Sigmoid colon (tissue), 4 donors: ENCODE results near the gene HYAL4.

ENCODE experiments used
- POLR2A ChIP-seq, 2 donors: fragments of 450-650 bp; IDR thresholded peaks; one replicate each; pipeline ENCODE4 v1.6.1; 2016; ENCODE audit warnings: antibody characterized with exemption in 2 of 2, mild to moderate bottlenecking in 2 of 2, moderate library complexity in 2 of 2
- POLR2AphosphoS5 ChIP-seq, 4 donors: sonication (generic); formaldehyde crosslinking; IDR thresholded peaks; one replicate each; pipeline ENCODE4 v1.6.1; 2017; ENCODE audit warnings: antibody characterized with exemption in 4 of 4
- TF ChIP-seq, protein P1 (sequence below), 4 experiments: fragments of 450-650 bp in 3 of 4; fragments of 200-600 bp in 1 of 4; IDR thresholded peaks; one replicate each; pipeline ENCODE4 v1.5.1; 2016 to 2019; ENCODE audit warnings: antibody characterized with exemption in 4 of 4, mild to moderate bottlenecking in 3 of 4, moderate library complexity in 2 of 4

DNA sequence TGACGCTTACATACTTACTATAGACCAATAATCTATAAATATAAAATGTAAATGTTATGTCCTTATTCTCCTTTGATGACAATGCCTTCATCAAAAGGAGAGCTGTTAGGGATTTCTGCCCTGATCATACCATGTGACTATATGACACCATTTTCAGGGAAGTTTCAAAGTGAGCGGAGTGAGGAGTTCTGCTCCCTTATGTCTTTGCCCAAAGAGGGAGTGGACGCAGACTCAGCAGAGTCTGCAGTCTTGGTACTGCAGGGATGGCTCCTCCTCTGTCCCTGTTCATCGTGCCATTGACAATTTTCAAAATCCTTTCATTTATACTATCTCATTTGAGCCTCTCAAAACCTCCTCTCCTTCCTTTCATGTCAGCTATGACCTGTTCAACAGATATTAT, 27.9 kb downstream of the HYAL4 start:
- TF ChIP-seq, protein P1, sequence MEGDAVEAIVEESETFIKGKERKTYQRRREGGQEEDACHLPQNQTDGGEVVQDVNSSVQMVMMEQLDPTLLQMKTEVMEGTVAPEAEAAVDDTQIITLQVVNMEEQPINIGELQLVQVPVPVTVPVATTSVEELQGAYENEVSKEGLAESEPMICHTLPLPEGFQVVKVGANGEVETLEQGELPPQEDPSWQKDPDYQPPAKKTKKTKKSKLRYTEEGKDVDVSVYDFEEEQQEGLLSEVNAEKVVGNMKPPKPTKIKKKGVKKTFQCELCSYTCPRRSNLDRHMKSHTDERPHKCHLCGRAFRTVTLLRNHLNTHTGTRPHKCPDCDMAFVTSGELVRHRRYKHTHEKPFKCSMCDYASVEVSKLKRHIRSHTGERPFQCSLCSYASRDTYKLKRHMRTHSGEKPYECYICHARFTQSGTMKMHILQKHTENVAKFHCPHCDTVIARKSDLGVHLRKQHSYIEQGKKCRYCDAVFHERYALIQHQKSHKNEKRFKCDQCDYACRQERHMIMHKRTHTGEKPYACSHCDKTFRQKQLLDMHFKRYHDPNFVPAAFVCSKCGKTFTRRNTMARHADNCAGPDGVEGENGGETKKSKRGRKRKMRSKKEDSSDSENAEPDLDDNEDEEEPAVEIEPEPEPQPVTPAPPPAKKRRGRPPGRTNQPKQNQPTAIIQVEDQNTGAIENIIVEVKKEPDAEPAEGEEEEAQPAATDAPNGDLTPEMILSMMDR (IDR thresholded peaks at IDR 0.05) = no peak
- TF ChIP-seq POLR2A (IDR thresholded peaks at IDR 0.05) (no peak), POLR2AphosphoS5 (IDR thresholded peaks at IDR 0.05) (no peak)
